Breast epithelium (tissue), 4 donors: ENCODE results near the gene NUAK2. TPM values are rescaled to one million over a fixed set of nuclear protein-coding genes. Genes with fewer than 3 reads are reported as not detected.
A peak's percentile ranks its signal among the peaks of the same experiment; 100 is the strongest.

Source experiments
- DNase-seq, 2 donors: peaks; one replicate each; pipeline ENCODE4 v3.0.0-alpha.2; 2019; ENCODE audit warnings: low spot score in 2 of 2
- H3K27ac ChIP-seq, 2 donors: fragments of 200-600 bp; sonication (generic) in 1 of 2; one replicate each; pipeline ENCODE4 v1.5.1; 2016 to 2019; ENCODE audit warnings: mild to moderate bottlenecking in 1 of 2
- H3K27me3 ChIP-seq, 2 donors: fragments of 200-600 bp; sonication (generic) in 1 of 2; one replicate each; pipeline versions ENCODE4 v1.5.1 to v1.6.0; 2017 to 2019; ENCODE audit warnings: control low read depth in 1 of 2, mild to moderate bottlenecking in 1 of 2
- H3K36me3 ChIP-seq: fragments of 200-600 bp; one replicate; pipeline ENCODE4 v1.5.1; 2019
- H3K4me1 ChIP-seq, 2 donors: fragments of 200-600 bp; sonication (generic); one replicate each; pipeline ENCODE4 v1.5.1; 2016 to 2019; ENCODE audit warnings: control low read depth in 1 of 2
- H3K4me3 ChIP-seq, 3 donors: fragments of 200-600 bp; sonication (generic); 1 replicate in 2 of 3; 2 replicates in 1 of 3; pipeline ENCODE4 v1.5.1; 2016 to 2019; ENCODE audit warnings: mild to moderate bottlenecking in 3 of 3, moderate library complexity in 2 of 3
- H3K9me3 ChIP-seq, 2 donors: fragments of 200-600 bp; sonication (generic) in 1 of 2; one replicate each; pipeline ENCODE4 v1.5.1; 2016 to 2019; ENCODE audit warnings: control low read depth in 1 of 2
- POLR2A ChIP-seq: fragments of 450-650 bp; IDR thresholded peaks from one replicate; pipeline ENCODE4 v1.6.1; 2016; ENCODE audit warnings: antibody characterized with exemption, mild to moderate bottlenecking, moderate library complexity
- POLR2AphosphoS5 ChIP-seq, 3 donors: sonication (generic); formaldehyde crosslinking; IDR thresholded peaks; one replicate each; pipeline ENCODE4 v1.6.1; 2017; ENCODE audit warnings: antibody characterized with exemption in 3 of 3
- intact Hi-C: fragments of 100-400 bp; cut with DNase I; formaldehyde crosslinking; loops from one replicate; pipeline ENCODE4 v1.15.1; 2023; ENCODE audit warnings: low total_unique reads
- total RNA-seq, 3 donors: library from RNA; depleted of rRNA; stranded (reverse); fragments of >200 nt; gene quantifications; one replicate each; pipeline ENCODE4 v1.1.0, GENCODE V29; 2016
- TF ChIP-seq, protein P1 (sequence below), 3 donors: fragments of 450-650 bp; IDR thresholded peaks; one replicate each; pipeline ENCODE4 v1.5.1; 2016 to 2017; ENCODE audit warnings: antibody characterized with exemption in 3 of 3, mild to moderate bottlenecking in 3 of 3, moderate library complexity in 3 of 3

NUAK2 gene
- total RNA-seq, 3 donors from 2014 or later = 0.98 to 2.2 (median 1.1) TPM

DNA sequence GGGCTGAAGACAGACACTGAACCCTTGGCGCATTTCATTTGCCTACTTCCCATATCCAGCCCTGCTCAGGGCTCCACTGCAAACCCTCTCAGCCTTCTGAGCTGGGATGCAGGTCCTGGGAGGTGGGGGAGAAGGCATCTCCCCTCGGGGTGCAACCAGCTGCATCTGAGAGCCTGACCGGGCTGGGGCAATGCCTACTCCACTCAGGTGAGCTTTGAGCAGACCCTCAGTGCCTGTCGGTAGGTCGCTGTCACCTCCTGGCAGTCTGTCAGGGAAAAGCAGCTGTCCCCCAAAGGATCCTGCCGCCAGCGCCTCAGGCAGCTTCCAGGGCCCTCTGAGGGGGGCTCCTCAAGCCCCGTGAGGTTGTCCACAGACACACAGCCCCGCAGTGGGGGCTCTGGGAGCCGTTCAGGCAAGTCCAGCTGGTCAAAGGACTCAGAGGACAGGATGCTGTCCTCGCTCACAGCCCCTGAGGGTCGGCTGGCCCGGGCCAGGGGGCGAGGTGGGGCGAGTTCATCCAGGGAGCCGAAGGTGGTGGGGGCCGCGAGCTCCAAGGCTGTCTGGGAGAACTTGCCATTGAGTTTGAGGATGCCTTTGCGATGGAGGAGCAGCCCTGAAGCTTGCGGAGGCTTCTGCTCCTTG, 18.2 kb downstream of the NUAK2 start:
- no peaks in the 10 kb centered on the region for H3K9me3 ChIP-seq
- no peaks in the 10 kb centered on the region for H3K27me3 ChIP-seq
- no peak for DNase-seq
- no peaks in the 10 kb centered on the region for H3K4me1 ChIP-seq
- TF ChIP-seq, protein P1, sequence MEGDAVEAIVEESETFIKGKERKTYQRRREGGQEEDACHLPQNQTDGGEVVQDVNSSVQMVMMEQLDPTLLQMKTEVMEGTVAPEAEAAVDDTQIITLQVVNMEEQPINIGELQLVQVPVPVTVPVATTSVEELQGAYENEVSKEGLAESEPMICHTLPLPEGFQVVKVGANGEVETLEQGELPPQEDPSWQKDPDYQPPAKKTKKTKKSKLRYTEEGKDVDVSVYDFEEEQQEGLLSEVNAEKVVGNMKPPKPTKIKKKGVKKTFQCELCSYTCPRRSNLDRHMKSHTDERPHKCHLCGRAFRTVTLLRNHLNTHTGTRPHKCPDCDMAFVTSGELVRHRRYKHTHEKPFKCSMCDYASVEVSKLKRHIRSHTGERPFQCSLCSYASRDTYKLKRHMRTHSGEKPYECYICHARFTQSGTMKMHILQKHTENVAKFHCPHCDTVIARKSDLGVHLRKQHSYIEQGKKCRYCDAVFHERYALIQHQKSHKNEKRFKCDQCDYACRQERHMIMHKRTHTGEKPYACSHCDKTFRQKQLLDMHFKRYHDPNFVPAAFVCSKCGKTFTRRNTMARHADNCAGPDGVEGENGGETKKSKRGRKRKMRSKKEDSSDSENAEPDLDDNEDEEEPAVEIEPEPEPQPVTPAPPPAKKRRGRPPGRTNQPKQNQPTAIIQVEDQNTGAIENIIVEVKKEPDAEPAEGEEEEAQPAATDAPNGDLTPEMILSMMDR (IDR thresholded peaks at IDR 0.05) = no peak
- no peaks in the 10 kb centered on the region for H3K36me3 ChIP-seq
- no peak overlapping the region for H3K27ac ChIP-seq
- intact Hi-C loops = no loop called here
- H3K4me3 ChIP-seq = no peak overlapping the region

DNA sequence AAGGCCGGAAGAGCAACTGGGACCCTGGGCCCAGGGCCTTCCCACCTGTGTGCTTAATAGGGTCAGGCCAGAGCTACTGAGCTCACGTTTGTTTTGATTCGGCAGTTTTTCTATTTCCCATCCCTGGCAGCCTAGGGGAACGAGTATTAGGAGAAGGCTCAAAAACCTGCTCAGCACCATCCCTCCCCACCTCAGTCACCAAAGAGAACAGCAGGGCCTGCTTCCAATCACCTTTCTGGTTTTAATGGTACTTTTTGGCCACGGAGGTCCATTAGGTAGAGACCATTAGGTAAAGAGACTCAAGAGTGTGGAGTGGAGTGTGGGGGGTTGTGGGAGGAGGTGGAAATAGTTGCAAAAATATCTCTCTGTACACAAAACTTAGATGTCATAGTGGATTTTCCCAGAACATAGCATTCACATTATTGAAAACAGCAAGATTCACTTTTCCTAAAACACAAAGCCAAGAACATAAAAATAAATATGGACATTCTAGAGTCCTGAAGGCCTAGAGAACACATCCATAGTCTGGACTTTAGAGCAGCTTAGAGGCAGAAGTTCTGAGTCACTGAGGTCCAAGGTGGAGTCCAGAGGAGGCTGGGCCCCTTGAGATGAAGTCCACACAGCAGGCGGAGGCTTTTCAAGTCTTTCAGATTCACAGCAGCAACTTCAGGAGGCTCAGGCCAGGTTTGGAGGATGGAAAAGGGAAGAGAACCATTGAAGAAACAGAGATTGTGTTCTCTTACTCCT, 19.5 kb downstream of the NUAK2 start:
- no peaks in the 10 kb centered on the region for H3K4me1 ChIP-seq
- peak overlapping the region in 1 of 3 donors; percentile 7 for H3K4me3 ChIP-seq
- no peaks in the 10 kb centered on the region for H3K27me3 ChIP-seq
- intact Hi-C loops = no loop called here
- peak overlapping the region; percentile 64 to 72 for H3K27ac ChIP-seq
- TF ChIP-seq POLR2A (no peak), POLR2AphosphoS5 (IDR thresholded peaks at IDR 0.05) (no peak)
- TF ChIP-seq, protein P1 (IDR thresholded peaks at IDR 0.05) = no peak
- no peak for DNase-seq
- no peaks in the 10 kb centered on the region for H3K36me3 ChIP-seq
- H3K9me3 ChIP-seq = no peaks in the 10 kb centered on the region

DNA sequence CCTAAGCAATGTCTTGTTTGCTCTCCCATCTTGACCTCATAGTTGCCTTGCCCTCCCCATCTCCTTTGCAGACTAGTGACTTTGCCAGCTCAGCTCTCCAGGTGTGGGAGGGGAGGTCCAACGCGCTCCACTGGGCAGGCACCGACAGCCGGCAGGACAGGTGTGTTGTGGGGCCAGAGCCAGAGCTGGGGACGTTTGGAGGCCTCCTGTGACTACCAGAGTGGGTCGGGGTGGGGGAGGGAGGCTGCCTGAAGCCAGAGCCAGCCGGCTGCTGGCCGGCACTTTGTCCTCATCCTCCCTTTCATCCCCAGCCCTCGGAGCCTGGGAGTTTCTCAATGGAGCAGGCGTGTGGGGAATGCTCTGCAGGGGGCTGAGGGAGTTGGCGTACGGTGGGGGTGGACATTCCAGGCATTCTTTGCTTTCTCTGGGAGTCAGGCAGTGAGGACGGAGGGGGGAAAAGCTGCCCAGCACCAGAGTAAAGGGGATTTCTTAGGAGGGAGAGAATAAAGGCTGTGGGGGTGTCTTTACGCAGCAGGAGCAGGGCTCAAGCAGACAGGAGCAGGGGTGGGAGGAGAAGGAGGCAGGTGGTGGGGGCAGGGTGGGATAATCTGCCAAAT, 20.2 kb downstream of the NUAK2 start:
- Histone ChIP-seq H3K27me3 (no peaks in the 10 kb centered on the region), H3K36me3 (no peaks in the 10 kb centered on the region), H3K4me1 (no peaks in the 10 kb centered on the region), H3K4me3 (peak overlapping the region in 1 of 3 donors; percentile 7), H3K27ac (peak overlapping the region; percentile 64 to 72), H3K9me3 (no peaks in the 10 kb centered on the region)
- peak in 1 of 2 donors; percentile 68 for DNase-seq
- intact Hi-C loops = no loop called here
- TF ChIP-seq POLR2AphosphoS5 (IDR thresholded peaks at IDR 0.05) = no peak
- TF ChIP-seq, protein P1 (IDR thresholded peaks at IDR 0.05) = no peak
- no peak for TF ChIP-seq POLR2A

DNA sequence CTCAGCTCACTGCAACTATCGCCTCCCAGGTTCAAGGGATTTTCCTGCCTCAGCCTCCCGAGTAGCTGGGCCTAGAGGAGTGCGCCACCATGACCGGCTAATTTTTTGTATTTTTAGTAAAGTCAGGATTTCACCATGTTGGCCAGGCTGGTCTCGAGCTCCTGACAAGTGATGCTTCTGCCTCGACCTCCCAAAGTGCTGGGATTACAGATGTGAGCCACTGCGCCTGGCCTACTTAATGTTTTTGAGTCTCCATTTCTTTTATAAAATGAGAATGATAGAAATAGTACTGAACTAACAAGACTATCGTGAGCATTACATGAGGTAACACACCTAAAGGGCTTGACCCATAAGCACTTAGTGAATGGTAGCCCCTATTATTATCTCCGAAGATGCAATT, 21.4 kb downstream of the NUAK2 start:
- intact Hi-C loops = no loop called here
- no peaks in the 10 kb centered on the region for H3K27me3 ChIP-seq
- H3K27ac ChIP-seq = no peak overlapping the region
- no peak overlapping the region for H3K4me3 ChIP-seq
- H3K9me3 ChIP-seq = no peaks in the 10 kb centered on the region
- H3K4me1 ChIP-seq = no peaks in the 10 kb centered on the region
- no peak for DNase-seq
- H3K36me3 ChIP-seq = no peaks in the 10 kb centered on the region
- TF ChIP-seq POLR2A (no peak), POLR2AphosphoS5 (IDR thresholded peaks at IDR 0.05) (no peak)
- TF ChIP-seq, protein P1 (IDR thresholded peaks at IDR 0.05) = no peak
